Gastroesophageal sphincter (tissue), 3 donors: Measurements from ENCODE around the gene RTN4RL1.
"Not testable (repeated sequence)": the region's sequence is repeated elsewhere in the genome, so short reads cannot be mapped to it uniquely, and the experiment has no call there.

ENCODE experiments used
- CTCF ChIP-seq, 4 experiments: fragments of 200-600 bp in 2 of 4; fragments of 450-650 bp in 2 of 4; sonication (generic) in 1 of 4; IDR thresholded peaks; one replicate each; pipeline ENCODE4 v1.5.1; 2017 to 2019; ENCODE audit warnings: antibody characterized with exemption in 4 of 4, mild to moderate bottlenecking in 2 of 4, moderate library complexity in 2 of 4
- POLR2A ChIP-seq, 2 donors: fragments of 450-650 bp; IDR thresholded peaks; one replicate each; pipeline ENCODE4 v1.6.1; 2017; ENCODE audit warnings: antibody characterized with exemption in 2 of 2, mild to moderate bottlenecking in 2 of 2, moderate library complexity in 1 of 2
- POLR2AphosphoS5 ChIP-seq: sonication (generic); formaldehyde crosslinking; IDR thresholded peaks from one replicate; pipeline ENCODE4 v1.6.1; 2017; ENCODE audit warnings: antibody characterized with exemption

- not testable (repeated sequence) for TF ChIP-seq CTCF (IDR thresholded peaks at IDR 0.05); POLR2AphosphoS5; POLR2A (IDR thresholded peaks at IDR 0.05)
Observed at GRCh38 chr17:2013220-2013993, 11.7 kb downstream of the RTN4RL1 start.
